CD4-positive, alpha-beta T cell treated with Interferon gamma for 1 hour (primary cell): ENCODE results near the gene NBAS.
A peak's percentile ranks its signal among the peaks of the same experiment; 100 is the strongest.
"Not testable (repeated sequence)": the region's sequence is repeated elsewhere in the genome, so short reads cannot be mapped to it uniquely, and the experiment has no call there.

ENCODE experiments used
- DNase-seq: peaks from one replicate; pipeline ENCODE4 v3.0.0-alpha.2; 2020

Gene NBAS

GRCh38 chr2:15520346-15520745, 40.8 kb downstream of the NBAS start:
- DNase-seq = no peak

GRCh38 chr2:15518759-15519158, 42.4 kb downstream of the NBAS start:
- DNase-seq = not testable (repeated sequence)

GRCh38 chr2:15517793-15518192, 43.3 kb downstream of the NBAS start:
- DNase-seq = no peak

- no peak for DNase-seq
Measured at GRCh38 chr2:15511686-15512085, 49.4 kb downstream of the NBAS start.

GRCh38 chr2:15510552-15510951, 50.6 kb downstream of the NBAS start:
- no peak for DNase-seq

GRCh38 chr2:15510131-15510530, 51.0 kb downstream of the NBAS start:
- DNase-seq = no peak

GRCh38 chr2:15507697-15508096, 53.4 kb downstream of the NBAS start:
- DNase-seq = no peak

- DNase-seq = no peak
Measured at GRCh38 chr2:15507061-15507460, 54.1 kb downstream of the NBAS start.

- no peak for DNase-seq
Measured at GRCh38 chr2:15506229-15506819, 54.8 kb downstream of the NBAS start.

- DNase-seq = no peak
Measured at GRCh38 chr2:15504882-15505663, 56.1 kb downstream of the NBAS start.

- DNase-seq = not testable (repeated sequence)
Measured at GRCh38 chr2:15499251-15499650, 61.9 kb downstream of the NBAS start.

- peak; percentile 1 for DNase-seq
Measured at GRCh38 chr2:15498554-15498953, 62.6 kb downstream of the NBAS start.

- no peak for DNase-seq
Measured at GRCh38 chr2:15494877-15495276, 66.3 kb downstream of the NBAS start.

- no peak for DNase-seq
Measured at GRCh38 chr2:15492773-15493325, 68.3 kb downstream of the NBAS start.

- DNase-seq = no peak
Measured at GRCh38 chr2:15486770-15487169, 74.4 kb downstream of the NBAS start.

- no peak for DNase-seq
Measured at GRCh38 chr2:15485949-15486348, 75.2 kb downstream of the NBAS start.

- DNase-seq = no peak
Measured at GRCh38 chr2:15481000-15481399, 80.1 kb downstream of the NBAS start.

GRCh38 chr2:15480552-15480951, 80.6 kb downstream of the NBAS start:
- DNase-seq = no peak

GRCh38 chr2:15472876-15473275, 88.3 kb downstream of the NBAS start:
- DNase-seq = no peak

GRCh38 chr2:15472133-15472532, 89.0 kb downstream of the NBAS start:
- no peak for DNase-seq

- no peak for DNase-seq
Measured at GRCh38 chr2:15471606-15472005, 89.5 kb downstream of the NBAS start.

GRCh38 chr2:15460112-15460620, 101.0 kb downstream of the NBAS start:
- no peak for DNase-seq

- DNase-seq = no peak
Measured at GRCh38 chr2:15458277-15458676, 102.9 kb downstream of the NBAS start.

GRCh38 chr2:15457868-15458267, 103.3 kb downstream of the NBAS start:
- DNase-seq = no peak
